IPS-18c (cell line): ENCODE measurements around the gene GNLY.

Experiments
- H3K4me3 ChIP-seq: 2 replicates; pipeline ENCODE4 v1.7.0; 2013; ENCODE audit warnings: low read depth, mild to moderate bottlenecking, low read length, moderate library complexity; ENCODE audit not compliant: insufficient read depth
- H3K9me3 ChIP-seq: one replicate; pipeline ENCODE4 v1.6.1; 2013; ENCODE audit warnings: mild to moderate bottlenecking, low read length, moderate library complexity; ENCODE audit not compliant: control insufficient read depth, insufficient read depth

GNLY gene

GRCh38 chr2:85675866-85676548 is 18.2 kb upstream of the GNLY start:
- H3K9me3 ChIP-seq, result no peaks in the 10 kb centered on the region

GRCh38 chr2:85678377-85678776 is 15.8 kb upstream of the GNLY start:
- H3K9me3 ChIP-seq, result no peaks in the 10 kb centered on the region
- no peak overlapping the region for H3K4me3 ChIP-seq

More at GRCh38 chr2:85675866-85676548, 18.2 kb upstream of the GNLY start:
- no peak overlapping the region for H3K4me3 ChIP-seq

GRCh38 chr2:85678794-85679672 is 15.1 kb upstream of the GNLY start:
- H3K4me3 ChIP-seq, result no peak overlapping the region

GRCh38 chr2:85680707-85681371 is 13.3 kb upstream of the GNLY start:
- H3K4me3 ChIP-seq, result no peak overlapping the region

More at GRCh38 chr2:85678794-85679672, 15.1 kb upstream of the GNLY start:
- no peaks in the 10 kb centered on the region for H3K9me3 ChIP-seq

GRCh38 chr2:85681372-85681763 is 12.8 kb upstream of the GNLY start:
- Histone ChIP-seq H3K4me3 (no peak overlapping the region), H3K9me3 (no peaks in the 10 kb centered on the region)

More at GRCh38 chr2:85680707-85681371, 13.3 kb upstream of the GNLY start:
- no peaks in the 10 kb centered on the region for H3K9me3 ChIP-seq

GRCh38 chr2:85681776-85682175 is 12.4 kb upstream of the GNLY start:
- H3K9me3 ChIP-seq, result no peaks in the 10 kb centered on the region
- H3K4me3 ChIP-seq, result no peak overlapping the region

- no peak overlapping the region for H3K4me3 ChIP-seq
- H3K9me3 ChIP-seq, result no peaks in the 10 kb centered on the region
These were observed 11.8 kb upstream of the GNLY start for GRCh38 chr2:85682378-85682777.

GRCh38 chr2:85684380-85684779 is 9.8 kb upstream of the GNLY start:
- Histone ChIP-seq H3K4me3 (no peak overlapping the region), H3K9me3 (no peaks in the 10 kb centered on the region)

GRCh38 chr2:85684806-85685205 is 9.4 kb upstream of the GNLY start:
- no peaks in the 10 kb centered on the region for H3K9me3 ChIP-seq

GRCh38 chr2:85690932-85691331 is 3.2 kb upstream of the GNLY start:
- no peaks in the 10 kb centered on the region for H3K9me3 ChIP-seq
- no peak overlapping the region for H3K4me3 ChIP-seq

More at GRCh38 chr2:85684806-85685205, 9.4 kb upstream of the GNLY start:
- H3K4me3 ChIP-seq, result no peak overlapping the region

GRCh38 chr2:85692039-85692645 is 2.0 kb upstream of the GNLY start:
- no peaks in the 10 kb centered on the region for H3K9me3 ChIP-seq
- H3K4me3 ChIP-seq, result no peak overlapping the region

- Histone ChIP-seq H3K9me3 (no peaks in the 10 kb centered on the region), H3K4me3 (no peak overlapping the region)
These were observed 963 bp downstream of the GNLY start for GRCh38 chr2:85695121-85695520.

GRCh38 chr2:85695691-85696668 is 1.8 kb downstream of the GNLY start:
- no peaks in the 10 kb centered on the region for H3K9me3 ChIP-seq
- no peak overlapping the region for H3K4me3 ChIP-seq

GRCh38 chr2:85697096-85697495 is 2.9 kb downstream of the GNLY start:
- Histone ChIP-seq H3K9me3 (no peaks in the 10 kb centered on the region), H3K4me3 (no peak overlapping the region)

GRCh38 chr2:85697716-85698115 is 3.6 kb downstream of the GNLY start:
- Histone ChIP-seq H3K9me3 (no peaks in the 10 kb centered on the region), H3K4me3 (no peak overlapping the region)

GRCh38 chr2:85698184-85698879 is 4.2 kb downstream of the GNLY start:
- no peak overlapping the region for H3K4me3 ChIP-seq

More at GRCh38 chr2:85698184-85698879, 4.2 kb downstream of the GNLY start:
- H3K9me3 ChIP-seq, result no peaks in the 10 kb centered on the region
